Erythroblast (primary cell): ENCODE data around the gene SLC66A2.

ENCODE experiments used
- GATA1 ChIP-seq: IDR thresholded peaks from 2 replicates; pipeline ENCODE4 v1.6.1; 2011; ENCODE audit warnings: low read depth, mild to moderate bottlenecking, control low read depth, low read length, moderate library complexity
- POLR2A ChIP-seq: IDR thresholded peaks from 2 replicates; pipeline ENCODE4 v1.6.1; 2011; ENCODE audit warnings: mild to moderate bottlenecking, low read length

- peak; percentile 28 for TF ChIP-seq POLR2A
- no peak for TF ChIP-seq GATA1
These were observed 6.7 kb downstream of the SLC66A2 start for GRCh38 chr18:79944746-79945117.
